Liver (tissue), 3 donors: ENCODE data around the gene ARHGEF3.

Experiments
- JUND ChIP-seq, 2 donors: IDR thresholded peaks; 2 replicates each; pipeline ENCODE4 v1.6.1; 2016; ENCODE audit warnings: antibody characterized with exemption in 2 of 2
- RAD21 ChIP-seq, 2 donors: IDR thresholded peaks; 2 replicates each; pipeline ENCODE4 v1.6.1; 2016; ENCODE audit warnings: antibody characterized with exemption in 2 of 2, mild to moderate bottlenecking in 2 of 2
- YY1 ChIP-seq: IDR thresholded peaks from 2 replicates; pipeline ENCODE4 v1.6.1; 2016; ENCODE audit warnings: antibody characterized with exemption, mild to moderate bottlenecking
- TF ChIP-seq, protein P1 (sequence below): fragments of 150-350 bp; IDR thresholded peaks from 2 replicates; pipeline ENCODE4 v1.5.1; 2017; ENCODE audit warnings: improper control_type of control experiment, low read depth, low read length; ENCODE audit not compliant: missing input control
- TF ChIP-seq, protein P2 (sequence below): IDR thresholded peaks from 2 replicates; pipeline ENCODE4 v1.6.1; 2016; ENCODE audit warnings: antibody characterized with exemption, mild to moderate bottlenecking
- TF ChIP-seq, protein P3 (sequence below): IDR thresholded peaks from 2 replicates; pipeline ENCODE4 v1.6.1; 2016; ENCODE audit warnings: antibody characterized with exemption
- donor health status: healthy.
- donor health status: healthy.

DNA sequence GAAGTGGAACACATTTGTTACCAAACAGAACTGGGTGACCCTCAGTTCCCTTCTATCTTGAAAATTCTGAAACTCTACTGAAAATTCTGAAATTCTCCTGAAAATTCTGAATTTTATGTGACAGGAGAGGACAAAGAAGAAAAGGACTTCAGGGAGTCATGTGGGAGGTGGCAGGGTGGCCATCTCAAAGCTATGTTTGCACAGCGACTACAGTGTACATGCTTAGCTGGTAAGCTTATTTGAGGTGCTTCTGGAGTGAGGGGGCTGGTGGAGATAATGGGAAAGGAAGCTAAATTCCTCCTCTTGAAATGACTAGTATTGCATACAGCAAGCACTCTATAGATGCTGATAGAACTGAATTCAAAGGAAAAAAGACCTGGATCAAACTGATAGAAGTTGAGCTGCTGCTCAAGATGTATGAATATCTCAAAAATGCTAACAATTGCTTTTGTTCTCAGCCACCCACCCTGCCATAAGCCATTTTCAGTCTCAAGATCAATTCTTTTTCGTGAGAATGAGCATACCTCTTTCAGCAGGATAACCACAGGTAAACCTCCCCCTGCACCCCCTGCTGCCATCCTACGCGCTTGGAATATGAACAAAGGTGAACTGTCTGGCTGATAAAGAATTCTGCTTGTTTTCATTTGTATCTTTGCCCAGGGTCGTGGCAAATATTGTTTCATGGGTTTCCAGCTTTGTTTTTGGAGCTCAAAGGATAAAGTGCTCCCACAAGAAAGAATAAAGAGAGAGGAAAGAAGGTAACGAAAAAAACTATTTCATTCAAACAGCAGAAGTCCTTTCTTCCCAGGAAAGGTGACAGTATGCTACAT lies 16.6 kb upstream of the ARHGEF3 start:
- TF ChIP-seq, protein P1, sequence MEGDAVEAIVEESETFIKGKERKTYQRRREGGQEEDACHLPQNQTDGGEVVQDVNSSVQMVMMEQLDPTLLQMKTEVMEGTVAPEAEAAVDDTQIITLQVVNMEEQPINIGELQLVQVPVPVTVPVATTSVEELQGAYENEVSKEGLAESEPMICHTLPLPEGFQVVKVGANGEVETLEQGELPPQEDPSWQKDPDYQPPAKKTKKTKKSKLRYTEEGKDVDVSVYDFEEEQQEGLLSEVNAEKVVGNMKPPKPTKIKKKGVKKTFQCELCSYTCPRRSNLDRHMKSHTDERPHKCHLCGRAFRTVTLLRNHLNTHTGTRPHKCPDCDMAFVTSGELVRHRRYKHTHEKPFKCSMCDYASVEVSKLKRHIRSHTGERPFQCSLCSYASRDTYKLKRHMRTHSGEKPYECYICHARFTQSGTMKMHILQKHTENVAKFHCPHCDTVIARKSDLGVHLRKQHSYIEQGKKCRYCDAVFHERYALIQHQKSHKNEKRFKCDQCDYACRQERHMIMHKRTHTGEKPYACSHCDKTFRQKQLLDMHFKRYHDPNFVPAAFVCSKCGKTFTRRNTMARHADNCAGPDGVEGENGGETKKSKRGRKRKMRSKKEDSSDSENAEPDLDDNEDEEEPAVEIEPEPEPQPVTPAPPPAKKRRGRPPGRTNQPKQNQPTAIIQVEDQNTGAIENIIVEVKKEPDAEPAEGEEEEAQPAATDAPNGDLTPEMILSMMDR, result no peak
- TF ChIP-seq RAD21 (IDR thresholded peaks at IDR 0.05) (no peak), YY1 (no peak), JUND (IDR thresholded peaks at IDR 0.05) (no peak)
- TF ChIP-seq, protein P2, sequence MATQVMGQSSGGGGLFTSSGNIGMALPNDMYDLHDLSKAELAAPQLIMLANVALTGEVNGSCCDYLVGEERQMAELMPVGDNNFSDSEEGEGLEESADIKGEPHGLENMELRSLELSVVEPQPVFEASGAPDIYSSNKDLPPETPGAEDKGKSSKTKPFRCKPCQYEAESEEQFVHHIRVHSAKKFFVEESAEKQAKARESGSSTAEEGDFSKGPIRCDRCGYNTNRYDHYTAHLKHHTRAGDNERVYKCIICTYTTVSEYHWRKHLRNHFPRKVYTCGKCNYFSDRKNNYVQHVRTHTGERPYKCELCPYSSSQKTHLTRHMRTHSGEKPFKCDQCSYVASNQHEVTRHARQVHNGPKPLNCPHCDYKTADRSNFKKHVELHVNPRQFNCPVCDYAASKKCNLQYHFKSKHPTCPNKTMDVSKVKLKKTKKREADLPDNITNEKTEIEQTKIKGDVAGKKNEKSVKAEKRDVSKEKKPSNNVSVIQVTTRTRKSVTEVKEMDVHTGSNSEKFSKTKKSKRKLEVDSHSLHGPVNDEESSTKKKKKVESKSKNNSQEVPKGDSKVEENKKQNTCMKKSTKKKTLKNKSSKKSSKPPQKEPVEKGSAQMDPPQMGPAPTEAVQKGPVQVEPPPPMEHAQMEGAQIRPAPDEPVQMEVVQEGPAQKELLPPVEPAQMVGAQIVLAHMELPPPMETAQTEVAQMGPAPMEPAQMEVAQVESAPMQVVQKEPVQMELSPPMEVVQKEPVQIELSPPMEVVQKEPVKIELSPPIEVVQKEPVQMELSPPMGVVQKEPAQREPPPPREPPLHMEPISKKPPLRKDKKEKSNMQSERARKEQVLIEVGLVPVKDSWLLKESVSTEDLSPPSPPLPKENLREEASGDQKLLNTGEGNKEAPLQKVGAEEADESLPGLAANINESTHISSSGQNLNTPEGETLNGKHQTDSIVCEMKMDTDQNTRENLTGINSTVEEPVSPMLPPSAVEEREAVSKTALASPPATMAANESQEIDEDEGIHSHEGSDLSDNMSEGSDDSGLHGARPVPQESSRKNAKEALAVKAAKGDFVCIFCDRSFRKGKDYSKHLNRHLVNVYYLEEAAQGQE, result no peak
- TF ChIP-seq, protein P3, sequence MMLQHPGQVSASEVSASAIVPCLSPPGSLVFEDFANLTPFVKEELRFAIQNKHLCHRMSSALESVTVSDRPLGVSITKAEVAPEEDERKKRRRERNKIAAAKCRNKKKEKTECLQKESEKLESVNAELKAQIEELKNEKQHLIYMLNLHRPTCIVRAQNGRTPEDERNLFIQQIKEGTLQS, result no peak
